Suprapubic skin (tissue), 3 donors: ENCODE results near the gene UBE2E3.

Experiments
- POLR2A ChIP-seq, 2 donors: fragments of 450-650 bp; IDR thresholded peaks; one replicate each; pipeline ENCODE4 v1.6.1; 2017; ENCODE audit warnings: antibody characterized with exemption in 2 of 2, mild to moderate bottlenecking in 2 of 2, moderate library complexity in 2 of 2
- TF ChIP-seq, protein P1 (sequence below), 2 donors: fragments of 200-600 bp in 1 of 2; fragments of 450-650 bp in 1 of 2; sonication (generic) in 1 of 2; IDR thresholded peaks; one replicate each; pipeline ENCODE4 v1.5.1; 2016 to 2019; ENCODE audit warnings: antibody characterized with exemption in 2 of 2, mild to moderate bottlenecking in 1 of 2, moderate library complexity in 1 of 2

DNA sequence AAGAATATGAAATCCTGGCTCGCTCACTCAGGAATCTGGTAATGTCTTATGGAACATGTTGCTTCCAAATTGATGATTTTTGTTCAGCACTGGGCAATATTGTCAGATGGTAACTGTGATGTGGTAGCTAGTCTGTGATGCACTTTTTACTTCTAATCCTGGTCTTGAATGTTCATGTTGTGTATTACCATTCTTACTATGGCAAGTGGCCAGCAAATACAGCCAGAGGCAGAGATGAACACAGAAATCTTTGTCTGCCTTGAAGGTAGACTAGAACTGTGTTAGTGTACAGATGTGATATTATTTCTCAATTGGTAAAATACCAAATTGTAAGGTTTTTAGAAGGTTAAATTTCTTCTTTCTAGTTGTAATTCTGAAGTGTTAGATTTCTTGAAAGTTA is 83.3 kb downstream of the UBE2E3 start:
- TF ChIP-seq, protein P1, sequence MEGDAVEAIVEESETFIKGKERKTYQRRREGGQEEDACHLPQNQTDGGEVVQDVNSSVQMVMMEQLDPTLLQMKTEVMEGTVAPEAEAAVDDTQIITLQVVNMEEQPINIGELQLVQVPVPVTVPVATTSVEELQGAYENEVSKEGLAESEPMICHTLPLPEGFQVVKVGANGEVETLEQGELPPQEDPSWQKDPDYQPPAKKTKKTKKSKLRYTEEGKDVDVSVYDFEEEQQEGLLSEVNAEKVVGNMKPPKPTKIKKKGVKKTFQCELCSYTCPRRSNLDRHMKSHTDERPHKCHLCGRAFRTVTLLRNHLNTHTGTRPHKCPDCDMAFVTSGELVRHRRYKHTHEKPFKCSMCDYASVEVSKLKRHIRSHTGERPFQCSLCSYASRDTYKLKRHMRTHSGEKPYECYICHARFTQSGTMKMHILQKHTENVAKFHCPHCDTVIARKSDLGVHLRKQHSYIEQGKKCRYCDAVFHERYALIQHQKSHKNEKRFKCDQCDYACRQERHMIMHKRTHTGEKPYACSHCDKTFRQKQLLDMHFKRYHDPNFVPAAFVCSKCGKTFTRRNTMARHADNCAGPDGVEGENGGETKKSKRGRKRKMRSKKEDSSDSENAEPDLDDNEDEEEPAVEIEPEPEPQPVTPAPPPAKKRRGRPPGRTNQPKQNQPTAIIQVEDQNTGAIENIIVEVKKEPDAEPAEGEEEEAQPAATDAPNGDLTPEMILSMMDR (IDR thresholded peaks at IDR 0.05) = no peak
- no peak for TF ChIP-seq POLR2A (IDR thresholded peaks at IDR 0.05)
